Astrocyte (in vitro differentiated cells and primary cell): ENCODE measurements around the gene BSN. TPM values are rescaled to one million over a fixed set of nuclear protein-coding genes. Genes with fewer than 3 reads are reported as not detected.

ENCODE experiments used
- DNase-seq: peaks from one replicate; pipeline ENCODE4 v3.0.0-alpha.2; 2010; ENCODE audit warnings: low read depth
- FAIRE-seq: peaks from 2 replicates; lab custom pipeline; 2011; peaks lifted over from hg19 to GRCh38; lab: Jason Lieb, UNC
- H2AFZ ChIP-seq: 2 replicates; pipeline ENCODE4 v1.6.0; 2012; ENCODE audit warnings: low read depth, low read length, inconsistent platforms
- H3K27ac ChIP-seq: 2 replicates; pipeline ENCODE4 v1.5.1; 2011; ENCODE audit warnings: low read depth, low read length, inconsistent platforms
- H3K27me3 ChIP-seq: 2 replicates; pipeline ENCODE4 v1.6.0; 2011; ENCODE audit warnings: low read length, inconsistent platforms; ENCODE audit not compliant: insufficient read depth
- H3K36me3 ChIP-seq: 2 replicates; pipeline ENCODE4 v1.5.1; 2011; ENCODE audit warnings: low read length, inconsistent platforms; ENCODE audit not compliant: insufficient read depth
- H3K4me1 ChIP-seq: 2 replicates; pipeline ENCODE4 v1.5.1; 2011; ENCODE audit warnings: low read length, inconsistent platforms; ENCODE audit not compliant: insufficient read depth
- H3K4me2 ChIP-seq: 2 replicates; pipeline ENCODE4 v1.6.0; 2012; ENCODE audit warnings: low read length, inconsistent platforms
- H3K4me3 ChIP-seq: 2 replicates; pipeline ENCODE4 v1.5.1; 2011; ENCODE audit warnings: low read depth, mild to moderate bottlenecking, low read length, inconsistent platforms; ENCODE audit not compliant: insufficient read depth
- H3K79me2 ChIP-seq: 2 replicates; pipeline ENCODE4 v1.6.0; 2012; ENCODE audit warnings: mild to moderate bottlenecking, low read length, inconsistent platforms; ENCODE audit not compliant: insufficient read depth
- H3K9ac ChIP-seq: 2 replicates; pipeline ENCODE4 v1.6.0; 2012; ENCODE audit warnings: mild to moderate bottlenecking, low read length, inconsistent platforms
- H3K9me3 ChIP-seq: 2 replicates; pipeline ENCODE4 v1.5.1; 2012; ENCODE audit warnings: low read depth, mild to moderate bottlenecking, low read length, inconsistent platforms; ENCODE audit not compliant: insufficient read depth
- H4K20me1 ChIP-seq: 2 replicates; pipeline ENCODE4 v1.6.0; 2012; ENCODE audit warnings: low read length, inconsistent platforms; ENCODE audit not compliant: insufficient read depth
- H3K27ac Mint-ChIP-seq: one replicate; pipeline ENCODE4 v1.8.0; 2021; ENCODE audit warnings: mild to moderate bottlenecking, mixed read lengths; ENCODE audit not compliant: unreplicated experiment
- H3K27me3 Mint-ChIP-seq: one replicate; pipeline ENCODE4 v1.8.0; 2021; ENCODE audit warnings: low read depth, mixed read lengths; ENCODE audit not compliant: unreplicated experiment
- H3K36me3 Mint-ChIP-seq: one replicate; pipeline ENCODE4 v1.8.0; 2021; ENCODE audit warnings: low read depth, mixed read lengths; ENCODE audit not compliant: unreplicated experiment
- H3K4me1 Mint-ChIP-seq: one replicate; pipeline ENCODE4 v1.8.0; 2021; ENCODE audit warnings: low read depth, mixed read lengths; ENCODE audit not compliant: unreplicated experiment
- H3K4me3 Mint-ChIP-seq: one replicate; pipeline ENCODE4 v1.8.0; 2021; ENCODE audit warnings: mild to moderate bottlenecking, moderate library complexity, mixed read lengths; ENCODE audit not compliant: unreplicated experiment
- H3K9me3 Mint-ChIP-seq: one replicate; pipeline ENCODE4 v1.8.0; 2021; ENCODE audit warnings: mild to moderate bottlenecking, mixed read lengths; ENCODE audit not compliant: unreplicated experiment
- CTCF ChIP-seq: IDR thresholded peaks from 2 replicates; pipeline ENCODE4 v1.5.1; 2011; ENCODE audit warnings: low read depth, mild to moderate bottlenecking, inconsistent platforms, low read length, moderate library complexity; ENCODE audit not compliant: insufficient read depth
- EZH2 ChIP-seq: IDR thresholded peaks from 2 replicates; pipeline ENCODE4 v1.6.1; 2012; ENCODE audit warnings: mild to moderate bottlenecking, low read length, inconsistent platforms; ENCODE audit not compliant: insufficient read depth
- total RNA-seq: library from RNA; stranded (reverse); gene quantifications from 2 replicates; pipeline ENCODE4 v1.2.1, GENCODE V29; 2021

BSN gene
- total RNA-seq, 1 donor from 2014 or later = 0.86 TPM

- Histone ChIP-seq H3K4me1 (peaks cover 16% of the 10 kb centered on the region), H3K9ac (no peak overlapping the region), H3K9me3 (no peaks in the 10 kb centered on the region), H3K27me3 (no peaks in the 10 kb centered on the region), H3K27ac (no peak overlapping the region), H3K4me3 (no peak overlapping the region), H3K4me2 (no peak overlapping the region), H2AFZ (no peak overlapping the region), H3K79me2 (no peaks in the 10 kb centered on the region), H3K36me3 (no peaks in the 10 kb centered on the region), H4K20me1 (no peaks in the 10 kb centered on the region)
- no peaks in the 10 kb centered on the region for H3K27me3 Mint-ChIP-seq
- FAIRE-seq (no peak), DNase-seq (no peak)
- no peak for TF ChIP-seq EZH2
- no peak for TF ChIP-seq CTCF
- H3K4me3 Mint-ChIP-seq = no peak overlapping the region
- peaks cover 16% of the 10 kb centered on the region for H3K4me1 Mint-ChIP-seq
- H3K36me3 Mint-ChIP-seq = peaks cover 6% of the 10 kb centered on the region
- no peak overlapping the region for H3K27ac Mint-ChIP-seq
- H3K9me3 Mint-ChIP-seq = peaks cover 9% of the 10 kb centered on the region
Measured at GRCh38 chr3:49628249-49628648, 74.0 kb downstream of the BSN start.

GRCh38 chr3:49629451-49629850 lies 75.2 kb downstream of the BSN start:
- no peaks in the 10 kb centered on the region for H3K27me3 ChIP-seq
- no peak overlapping the region for H2AFZ ChIP-seq
- H3K9ac ChIP-seq = no peak overlapping the region
- no peaks in the 10 kb centered on the region for H3K9me3 ChIP-seq
- H3K9me3 Mint-ChIP-seq = peaks cover 9% of the 10 kb centered on the region
- DNase-seq (no peak), FAIRE-seq (no peak)
- H3K4me1 Mint-ChIP-seq = peaks cover 16% of the 10 kb centered on the region
- TF ChIP-seq CTCF = no peak
- no peak for TF ChIP-seq EZH2
- H3K4me2 ChIP-seq = no peak overlapping the region
- no peak overlapping the region for H3K4me3 Mint-ChIP-seq
- H4K20me1 ChIP-seq = no peaks in the 10 kb centered on the region
- no peaks in the 10 kb centered on the region for H3K79me2 ChIP-seq
- H3K36me3 ChIP-seq = no peaks in the 10 kb centered on the region
- H3K4me3 ChIP-seq = no peak overlapping the region
- H3K27me3 Mint-ChIP-seq = no peaks in the 10 kb centered on the region
- H3K27ac ChIP-seq = no peak overlapping the region
- peaks cover 6% of the 10 kb centered on the region for H3K36me3 Mint-ChIP-seq
- peaks cover 16% of the 10 kb centered on the region for H3K4me1 ChIP-seq
- no peak overlapping the region for H3K27ac Mint-ChIP-seq

GRCh38 chr3:49629866-49630265 lies 75.6 kb downstream of the BSN start:
- no peak overlapping the region for H3K27ac Mint-ChIP-seq
- DNase-seq (no peak), FAIRE-seq (no peak)
- peaks cover 9% of the 10 kb centered on the region for H3K9me3 Mint-ChIP-seq
- H3K4me3 ChIP-seq = no peak overlapping the region
- no peaks in the 10 kb centered on the region for H4K20me1 ChIP-seq
- H3K4me1 Mint-ChIP-seq = peaks cover 16% of the 10 kb centered on the region
- H3K9me3 ChIP-seq = no peaks in the 10 kb centered on the region
- TF ChIP-seq CTCF = no peak
- no peak overlapping the region for H3K4me3 Mint-ChIP-seq
- no peak overlapping the region for H3K9ac ChIP-seq
- no peaks in the 10 kb centered on the region for H3K36me3 ChIP-seq
- no peak overlapping the region for H3K27ac ChIP-seq
- H3K4me2 ChIP-seq = no peak overlapping the region
- H3K36me3 Mint-ChIP-seq = peaks cover 6% of the 10 kb centered on the region
- H3K27me3 Mint-ChIP-seq = no peaks in the 10 kb centered on the region
- no peaks in the 10 kb centered on the region for H3K79me2 ChIP-seq
- no peaks in the 10 kb centered on the region for H3K27me3 ChIP-seq
- peaks cover 16% of the 10 kb centered on the region for H3K4me1 ChIP-seq
- H2AFZ ChIP-seq = no peak overlapping the region
